Activated naive CD4-positive, alpha-beta T cell treated with anti-CD3 and anti-CD28 coated beads, Interleukin-2, amount 50 U/mL, for 24 hours (primary cell): Measurements from ENCODE around the gene AKAP13.

ENCODE experiments used
- H3K27ac Mint-ChIP-seq: one replicate; pipeline ENCODE4 v1.8.0; 2021; ENCODE audit warnings: mild to moderate bottlenecking, mixed read lengths
- H3K27me3 Mint-ChIP-seq: one replicate; pipeline ENCODE4 v1.8.0; 2021; ENCODE audit warnings: mixed read lengths
- H3K36me3 Mint-ChIP-seq: one replicate; pipeline ENCODE4 v1.8.0; 2021; ENCODE audit warnings: mixed read lengths
- H3K4me1 Mint-ChIP-seq: one replicate; pipeline ENCODE4 v1.8.0; 2021; ENCODE audit warnings: mixed read lengths
- H3K4me3 Mint-ChIP-seq: one replicate; pipeline ENCODE4 v1.8.0; 2021; ENCODE audit warnings: mild to moderate bottlenecking, mixed read lengths
- H3K9me3 Mint-ChIP-seq: one replicate; pipeline ENCODE4 v1.8.0; 2021; ENCODE audit warnings: mixed read lengths

Gene AKAP13

GRCh38 chr15:85545185-85545584 lies 164.8 kb downstream of the AKAP13 start:
- Mint-ChIP-seq H3K9me3 (no peaks in the 10 kb centered on the region), H3K27me3 (no peaks in the 10 kb centered on the region), H3K27ac (no peak overlapping the region), H3K36me3 (peaks cover 4% of the 10 kb centered on the region), H3K4me1 (peaks cover 63% of the 10 kb centered on the region), H3K4me3 (no peak overlapping the region)

GRCh38 chr15:85545752-85546151 lies 165.3 kb downstream of the AKAP13 start:
- peaks cover 4% of the 10 kb centered on the region for H3K36me3 Mint-ChIP-seq
- H3K27me3 Mint-ChIP-seq = no peaks in the 10 kb centered on the region
- H3K9me3 Mint-ChIP-seq = no peaks in the 10 kb centered on the region

DNA sequence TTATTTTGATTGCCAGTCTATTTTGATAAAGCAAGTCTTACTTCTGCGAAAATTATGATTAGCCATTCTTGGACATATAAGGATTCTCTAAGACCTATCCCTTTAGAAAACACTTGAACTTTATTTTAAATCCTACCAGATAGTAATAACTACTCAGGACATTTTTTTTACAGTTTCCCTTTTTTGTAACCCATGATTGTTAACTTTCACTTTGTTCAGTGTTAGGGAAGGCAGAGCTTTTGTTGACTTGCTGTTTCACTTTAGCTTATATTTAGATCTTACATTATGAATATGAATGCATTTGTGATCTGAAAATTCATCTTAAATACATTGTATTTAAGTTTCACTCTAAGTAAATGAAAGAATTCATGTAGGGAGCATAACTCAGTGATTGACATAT lies 167.0 kb downstream of the AKAP13 start:
- Mint-ChIP-seq H3K27me3 (no peaks in the 10 kb centered on the region), H3K27ac (no peak overlapping the region), H3K4me1 (peaks cover 44% of the 10 kb centered on the region), H3K36me3 (peaks cover 6% of the 10 kb centered on the region), H3K9me3 (no peaks in the 10 kb centered on the region), H3K4me3 (no peak overlapping the region)

More at GRCh38 chr15:85545752-85546151, 165.3 kb downstream of the AKAP13 start:
- H3K4me1 Mint-ChIP-seq = peaks cover 58% of the 10 kb centered on the region
- H3K27ac Mint-ChIP-seq = no peak overlapping the region
- no peak overlapping the region for H3K4me3 Mint-ChIP-seq

- H3K27ac Mint-ChIP-seq = no peak overlapping the region
- no peaks in the 10 kb centered on the region for H3K27me3 Mint-ChIP-seq
- H3K4me3 Mint-ChIP-seq = no peak overlapping the region
- peaks cover 6% of the 10 kb centered on the region for H3K36me3 Mint-ChIP-seq
- no peaks in the 10 kb centered on the region for H3K9me3 Mint-ChIP-seq
- H3K4me1 Mint-ChIP-seq = peaks cover 27% of the 10 kb centered on the region
These were observed 169.9 kb downstream of the AKAP13 start for GRCh38 chr15:85550283-85550682.

- H3K9me3 Mint-ChIP-seq = no peaks in the 10 kb centered on the region
- no peak overlapping the region for H3K4me3 Mint-ChIP-seq
- H3K27ac Mint-ChIP-seq = peak overlapping the region; percentile 11
- H3K36me3 Mint-ChIP-seq = peaks cover 4% of the 10 kb centered on the region
- no peaks in the 10 kb centered on the region for H3K27me3 Mint-ChIP-seq
- H3K4me1 Mint-ChIP-seq = peaks cover 33% of the 10 kb centered on the region
These were observed 170.9 kb downstream of the AKAP13 start for GRCh38 chr15:85551221-85551832.

- H3K4me1 Mint-ChIP-seq = peaks cover 47% of the 10 kb centered on the region
These were observed 174.6 kb downstream of the AKAP13 start for GRCh38 chr15:85554852-85555521.

GRCh38 chr15:85555875-85556617 lies 175.6 kb downstream of the AKAP13 start:
- Mint-ChIP-seq H3K36me3 (peaks cover 9% of the 10 kb centered on the region), H3K4me1 (peaks cover 47% of the 10 kb centered on the region), H3K27ac (no peak overlapping the region), H3K9me3 (no peaks in the 10 kb centered on the region), H3K27me3 (no peaks in the 10 kb centered on the region), H3K4me3 (no peak overlapping the region)

More at GRCh38 chr15:85554852-85555521, 174.6 kb downstream of the AKAP13 start:
- H3K27ac Mint-ChIP-seq = no peak overlapping the region
- no peaks in the 10 kb centered on the region for H3K9me3 Mint-ChIP-seq
- H3K36me3 Mint-ChIP-seq = peaks cover 7% of the 10 kb centered on the region
- no peaks in the 10 kb centered on the region for H3K27me3 Mint-ChIP-seq
- H3K4me3 Mint-ChIP-seq = no peak overlapping the region

DNA sequence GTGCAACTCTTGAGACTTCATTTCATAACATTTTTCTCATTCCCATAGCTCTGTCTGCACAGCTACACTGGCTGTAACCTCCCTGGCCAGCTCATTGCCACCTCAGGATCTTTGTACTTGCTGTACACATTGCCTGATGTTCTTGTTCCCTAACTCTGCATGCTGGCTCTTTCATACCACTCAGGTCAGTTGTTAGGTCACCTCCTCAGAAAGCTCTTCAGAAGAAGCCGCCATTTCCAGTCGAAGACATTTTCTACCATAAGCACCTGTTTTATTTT lies 176.2 kb downstream of the AKAP13 start:
- no peak overlapping the region for H3K27ac Mint-ChIP-seq
- no peaks in the 10 kb centered on the region for H3K27me3 Mint-ChIP-seq
- H3K36me3 Mint-ChIP-seq = peaks cover 8% of the 10 kb centered on the region
- H3K4me1 Mint-ChIP-seq = peaks cover 45% of the 10 kb centered on the region
- H3K9me3 Mint-ChIP-seq = no peaks in the 10 kb centered on the region
- no peak overlapping the region for H3K4me3 Mint-ChIP-seq

- Mint-ChIP-seq H3K4me3 (no peak overlapping the region), H3K4me1 (peaks cover 44% of the 10 kb centered on the region), H3K27me3 (no peaks in the 10 kb centered on the region)
These were observed 177.0 kb downstream of the AKAP13 start for GRCh38 chr15:85557385-85557784.

DNA sequence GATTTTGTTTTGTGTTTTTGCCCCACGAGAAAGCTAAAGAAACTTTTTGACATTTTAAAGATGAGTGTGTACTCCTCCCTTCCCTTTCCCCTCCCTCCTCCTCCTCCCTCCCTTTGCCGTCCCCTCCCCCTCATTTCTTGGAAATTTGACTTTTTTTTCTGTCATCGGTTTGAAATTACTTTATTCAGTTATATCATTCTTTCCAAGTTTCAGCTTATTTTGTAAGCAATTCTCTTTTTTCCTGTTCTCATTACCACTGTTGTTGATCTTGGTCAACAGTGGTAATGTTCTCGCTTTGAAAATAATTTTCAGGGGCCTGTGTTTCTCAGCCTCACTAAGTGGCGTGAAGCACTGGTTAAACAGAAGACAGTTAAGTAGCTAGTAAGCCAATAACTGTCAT lies 178.4 kb downstream of the AKAP13 start:
- Mint-ChIP-seq H3K27ac (peak overlapping the region; percentile 59), H3K27me3 (no peaks in the 10 kb centered on the region), H3K9me3 (no peaks in the 10 kb centered on the region), H3K36me3 (peaks cover 6% of the 10 kb centered on the region), H3K4me1 (peaks cover 44% of the 10 kb centered on the region), H3K4me3 (peak overlapping the region; percentile 15)

More at GRCh38 chr15:85557385-85557784, 177.0 kb downstream of the AKAP13 start:
- Mint-ChIP-seq H3K9me3 (no peaks in the 10 kb centered on the region), H3K27ac (no peak overlapping the region), H3K36me3 (peaks cover 6% of the 10 kb centered on the region)

GRCh38 chr15:85559530-85559929 lies 179.1 kb downstream of the AKAP13 start:
- H3K27ac Mint-ChIP-seq = no peak overlapping the region
- peaks cover 6% of the 10 kb centered on the region for H3K36me3 Mint-ChIP-seq
- no peaks in the 10 kb centered on the region for H3K9me3 Mint-ChIP-seq
- no peak overlapping the region for H3K4me3 Mint-ChIP-seq
- H3K4me1 Mint-ChIP-seq = peaks cover 41% of the 10 kb centered on the region
- no peaks in the 10 kb centered on the region for H3K27me3 Mint-ChIP-seq

GRCh38 chr15:85562824-85563223 lies 182.4 kb downstream of the AKAP13 start:
- H3K4me1 Mint-ChIP-seq = peaks cover 13% of the 10 kb centered on the region

GRCh38 chr15:85563328-85563727 lies 182.9 kb downstream of the AKAP13 start:
- Mint-ChIP-seq H3K27me3 (no peaks in the 10 kb centered on the region), H3K4me3 (no peak overlapping the region), H3K36me3 (peaks cover 2% of the 10 kb centered on the region), H3K9me3 (no peaks in the 10 kb centered on the region), H3K4me1 (peaks cover 12% of the 10 kb centered on the region), H3K27ac (no peak overlapping the region)

More at GRCh38 chr15:85562824-85563223, 182.4 kb downstream of the AKAP13 start:
- Mint-ChIP-seq H3K36me3 (peaks cover 2% of the 10 kb centered on the region), H3K9me3 (no peaks in the 10 kb centered on the region), H3K27me3 (no peaks in the 10 kb centered on the region), H3K27ac (no peak overlapping the region), H3K4me3 (no peak overlapping the region)

- Mint-ChIP-seq H3K9me3 (no peaks in the 10 kb centered on the region), H3K4me3 (no peak overlapping the region), H3K27me3 (no peaks in the 10 kb centered on the region), H3K4me1 (peaks cover 12% of the 10 kb centered on the region), H3K36me3 (peaks cover 2% of the 10 kb centered on the region), H3K27ac (no peak overlapping the region)
These were observed 183.3 kb downstream of the AKAP13 start for GRCh38 chr15:85563731-85564130.

- H3K27ac Mint-ChIP-seq = no peak overlapping the region
- no peak overlapping the region for H3K4me3 Mint-ChIP-seq
- H3K36me3 Mint-ChIP-seq = peaks cover 4% of the 10 kb centered on the region
- no peaks in the 10 kb centered on the region for H3K9me3 Mint-ChIP-seq
- peaks cover 13% of the 10 kb centered on the region for H3K4me1 Mint-ChIP-seq
- no peaks in the 10 kb centered on the region for H3K27me3 Mint-ChIP-seq
These were observed 184.3 kb downstream of the AKAP13 start for GRCh38 chr15:85564686-85565085.

DNA sequence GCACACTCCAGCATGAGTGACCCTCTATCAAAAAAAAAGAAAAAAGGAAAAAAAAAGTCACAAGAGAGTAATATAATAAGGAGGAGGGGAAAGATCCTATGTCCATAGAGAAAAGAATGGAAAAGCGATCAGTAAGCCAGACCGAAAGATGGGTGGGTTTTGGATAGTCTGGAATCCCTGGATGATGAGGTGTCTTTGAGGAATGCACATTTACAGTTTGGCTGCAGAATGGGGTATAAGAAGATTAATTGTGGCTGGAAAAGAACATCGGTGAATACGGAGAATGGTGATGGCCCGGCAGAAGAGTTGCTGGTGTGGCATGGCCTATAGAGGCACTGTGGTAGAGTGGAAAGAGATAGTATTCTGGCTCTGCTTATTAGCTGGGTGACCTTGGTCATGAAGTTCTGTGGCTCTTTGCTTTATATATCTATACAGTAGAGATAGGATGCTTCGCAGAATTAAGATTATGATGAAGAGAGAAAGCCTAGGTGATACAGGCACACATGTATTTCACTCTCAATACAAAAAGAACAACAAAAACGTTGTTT lies 187.9 kb downstream of the AKAP13 start:
- Mint-ChIP-seq H3K27me3 (no peaks in the 10 kb centered on the region), H3K27ac (no peak overlapping the region), H3K4me3 (no peak overlapping the region), H3K9me3 (no peaks in the 10 kb centered on the region), H3K4me1 (peaks cover 36% of the 10 kb centered on the region), H3K36me3 (peaks cover 2% of the 10 kb centered on the region)
